Neural cell (in vitro differentiated cells): ENCODE data around the gene FADS1. TPM values are rescaled to one million over a fixed set of nuclear protein-coding genes. Genes with fewer than 3 reads are reported as not detected.

Experiments used
- H2AFZ ChIP-seq: fragments of 200-600, 300-800 bp; sonication (generic), shearing (Covaris generic); 2 replicates; pipeline ENCODE4 v1.6.0; 2014; ENCODE audit warnings: low read depth, mild to moderate bottlenecking, antibody characterized with exemption, low read length, moderate library complexity
- H3F3A ChIP-seq: fragments of 200-600 bp; shearing (Covaris generic); 2 replicates; pipeline ENCODE4 v1.6.1; 2016; ENCODE audit warnings: mild to moderate bottlenecking, moderate library complexity, mixed read lengths, antibody characterized with exemption, low read length; ENCODE audit not compliant: insufficient read depth, poor library complexity, severe bottlenecking
- H3K27ac ChIP-seq: fragments of 200-600, 300-800 bp; sonication (generic), shearing (Covaris generic); 2 replicates; pipeline ENCODE4 v1.5.1; 2014; ENCODE audit warnings: mild to moderate bottlenecking, low read length, moderate library complexity
- H3K27me3 ChIP-seq: fragments of 300-800, 200-600 bp; sonication (generic), shearing (Covaris generic); 2 replicates; pipeline ENCODE4 v1.6.0; 2014; ENCODE audit warnings: mild to moderate bottlenecking, low read depth, low read length, moderate library complexity; ENCODE audit not compliant: insufficient read depth
- H3K36me3 ChIP-seq: fragments of 300-800, 200-600 bp; sonication (generic), shearing (Covaris generic); 2 replicates; pipeline ENCODE4 v1.5.1; 2014; ENCODE audit warnings: mild to moderate bottlenecking, antibody characterized with exemption, low read length, moderate library complexity; ENCODE audit not compliant: insufficient read depth
- H3K4me2 ChIP-seq: fragments of 300-800, 200-600 bp; sonication (generic), shearing (Covaris generic); 2 replicates; pipeline ENCODE4 v1.6.0; 2014; ENCODE audit warnings: mild to moderate bottlenecking, low read length
- H3K4me3 ChIP-seq: fragments of 300-800, 200-600 bp; sonication (generic), shearing (Covaris generic); 2 replicates; pipeline ENCODE4 v1.5.1; 2014; ENCODE audit warnings: mild to moderate bottlenecking, low read length, moderate library complexity
- H3K79me2 ChIP-seq: fragments of 200-600 bp; shearing (Covaris generic); replicated peaks from 2 replicates; pipeline ENCODE4 v1.6.0; 2014; ENCODE audit warnings: mild to moderate bottlenecking, low read length, moderate library complexity; ENCODE audit not compliant: insufficient read depth
- H3K9ac ChIP-seq: fragments of 300-800, 200-600 bp; sonication (generic), shearing (Covaris generic); 2 replicates; pipeline ENCODE4 v1.6.1; 2016; ENCODE audit warnings: mild to moderate bottlenecking, low read length, mixed read lengths
- H3K9me2 ChIP-seq: fragments of 200-600 bp; shearing (Covaris generic); 2 replicates; pipeline ENCODE4 v1.6.1; 2016; ENCODE audit warnings: mild to moderate bottlenecking, low read length, mixed read lengths; ENCODE audit not compliant: insufficient read depth
- H3K9me3 ChIP-seq: fragments of 200-600, 300-800 bp; sonication (generic), shearing (Covaris generic); 2 replicates; pipeline ENCODE4 v1.6.1; 2016; ENCODE audit warnings: mild to moderate bottlenecking, mixed run types, low read length, moderate library complexity, mixed read lengths
- H4K20me1 ChIP-seq: fragments of 200-600 bp; shearing (Covaris generic); 2 replicates; pipeline ENCODE4 v1.6.1; 2016; ENCODE audit warnings: mild to moderate bottlenecking, mixed run types; ENCODE audit not compliant: insufficient read depth
- CTCF ChIP-seq: fragments of 450-650 bp; IDR thresholded peaks from 2 replicates; pipeline ENCODE4 v1.5.1; 2014; ENCODE audit warnings: antibody characterized with exemption, mild to moderate bottlenecking, moderate library complexity; ENCODE audit not compliant: poor library complexity, severe bottlenecking
- EP300 ChIP-seq: fragments of 450-650 bp; conservative IDR thresholded peaks from 2 replicates; pipeline ENCODE4 v1.6.1; 2014; ENCODE audit warnings: antibody characterized with exemption, mild to moderate bottlenecking, moderate library complexity; ENCODE audit not compliant: poor library complexity, severe bottlenecking
- EZH2 ChIP-seq: fragments of 200-600, 300-800 bp; shearing (Covaris generic), sonication (generic); IDR thresholded peaks from 2 replicates; pipeline ENCODE4 v1.6.1; 2014; ENCODE audit warnings: antibody characterized with exemption, low read length, borderline replicate concordance, mild to moderate bottlenecking; ENCODE audit not compliant: insufficient read depth, poor library complexity, severe bottlenecking
- MXI1 ChIP-seq: fragments of 450-650 bp; conservative IDR thresholded peaks from 2 replicates; pipeline ENCODE4 v1.6.1; 2014; ENCODE audit warnings: antibody characterized with exemption, mild to moderate bottlenecking; ENCODE audit not compliant: poor library complexity, severe bottlenecking
- POLR2AphosphoS5 ChIP-seq: IDR thresholded peaks from 2 replicates; pipeline ENCODE4 v1.6.1; 2012
- RAD21 ChIP-seq: fragments of 450-650 bp; conservative IDR thresholded peaks from 2 replicates; pipeline ENCODE4 v1.6.1; 2014; ENCODE audit warnings: antibody characterized with exemption, mild to moderate bottlenecking, moderate library complexity
- SMC3 ChIP-seq: fragments of 450-650 bp; conservative IDR thresholded peaks from 2 replicates; pipeline ENCODE4 v1.6.1; 2014; ENCODE audit warnings: antibody characterized with exemption, mild to moderate bottlenecking, moderate library complexity; ENCODE audit not compliant: poor library complexity
- TAF1 ChIP-seq: IDR thresholded peaks from 2 replicates; pipeline ENCODE4 v1.6.1; 2012; ENCODE audit warnings: low read depth
- polyA plus RNA-seq: library from polyadenylated mRNA; depleted of rRNA; stranded (reverse); fragments of >200 nt; gene quantifications from 2 replicates; pipeline ENCODE4 v1.2.3, GENCODE V29; 2014
- TF ChIP-seq, protein P1 (sequence below): IDR thresholded peaks from 2 replicates; pipeline ENCODE4 v1.6.1; 2012; ENCODE audit warnings: borderline replicate concordance

FADS1 gene
- polyA plus RNA-seq, 1 donor from 2014 or later = 102 TPM

DNA sequence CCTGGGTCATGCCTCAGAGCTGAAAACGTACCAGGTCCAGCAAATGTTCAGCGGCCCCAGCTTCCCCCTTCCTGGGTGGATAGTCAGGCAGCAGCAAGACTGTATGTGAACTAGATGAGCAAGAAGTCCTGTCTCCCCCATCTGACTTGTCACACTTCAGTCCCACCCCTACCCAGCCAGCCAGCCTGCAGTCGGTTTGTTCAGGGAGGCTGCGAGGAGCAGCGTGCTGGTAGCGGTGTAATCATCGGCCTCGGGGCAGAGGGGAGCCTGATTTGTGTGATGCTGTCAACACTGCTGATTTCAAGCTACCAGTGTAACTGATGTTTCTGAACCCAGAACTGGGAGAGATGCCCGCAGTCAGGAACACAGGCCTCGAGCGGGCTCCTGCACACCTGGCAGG is 34.0 kb downstream of the FADS1 start:
- Histone ChIP-seq H3F3A (no peaks in the 10 kb centered on the region), H2AFZ (no peak overlapping the region), H3K9ac (no peak overlapping the region), H3K27ac (no peak overlapping the region), H3K9me2 (no peaks in the 10 kb centered on the region), H3K36me3 (no peaks in the 10 kb centered on the region), H3K9me3 (no peaks in the 10 kb centered on the region), H3K27me3 (no peaks in the 10 kb centered on the region), H3K79me2 (no peaks in the 10 kb centered on the region), H3K4me2 (no peak overlapping the region), H4K20me1 (no peaks in the 10 kb centered on the region), H3K4me3 (no peak overlapping the region)
- TF ChIP-seq MXI1 = no peak
- no peak for TF ChIP-seq EZH2
- TF ChIP-seq POLR2AphosphoS5 = no peak
- TF ChIP-seq SMC3 = no peak
- TF ChIP-seq CTCF = no peak
- TF ChIP-seq TAF1 = no peak
- no peak for TF ChIP-seq EP300
- TF ChIP-seq RAD21 = no peak
- TF ChIP-seq, protein P1, sequence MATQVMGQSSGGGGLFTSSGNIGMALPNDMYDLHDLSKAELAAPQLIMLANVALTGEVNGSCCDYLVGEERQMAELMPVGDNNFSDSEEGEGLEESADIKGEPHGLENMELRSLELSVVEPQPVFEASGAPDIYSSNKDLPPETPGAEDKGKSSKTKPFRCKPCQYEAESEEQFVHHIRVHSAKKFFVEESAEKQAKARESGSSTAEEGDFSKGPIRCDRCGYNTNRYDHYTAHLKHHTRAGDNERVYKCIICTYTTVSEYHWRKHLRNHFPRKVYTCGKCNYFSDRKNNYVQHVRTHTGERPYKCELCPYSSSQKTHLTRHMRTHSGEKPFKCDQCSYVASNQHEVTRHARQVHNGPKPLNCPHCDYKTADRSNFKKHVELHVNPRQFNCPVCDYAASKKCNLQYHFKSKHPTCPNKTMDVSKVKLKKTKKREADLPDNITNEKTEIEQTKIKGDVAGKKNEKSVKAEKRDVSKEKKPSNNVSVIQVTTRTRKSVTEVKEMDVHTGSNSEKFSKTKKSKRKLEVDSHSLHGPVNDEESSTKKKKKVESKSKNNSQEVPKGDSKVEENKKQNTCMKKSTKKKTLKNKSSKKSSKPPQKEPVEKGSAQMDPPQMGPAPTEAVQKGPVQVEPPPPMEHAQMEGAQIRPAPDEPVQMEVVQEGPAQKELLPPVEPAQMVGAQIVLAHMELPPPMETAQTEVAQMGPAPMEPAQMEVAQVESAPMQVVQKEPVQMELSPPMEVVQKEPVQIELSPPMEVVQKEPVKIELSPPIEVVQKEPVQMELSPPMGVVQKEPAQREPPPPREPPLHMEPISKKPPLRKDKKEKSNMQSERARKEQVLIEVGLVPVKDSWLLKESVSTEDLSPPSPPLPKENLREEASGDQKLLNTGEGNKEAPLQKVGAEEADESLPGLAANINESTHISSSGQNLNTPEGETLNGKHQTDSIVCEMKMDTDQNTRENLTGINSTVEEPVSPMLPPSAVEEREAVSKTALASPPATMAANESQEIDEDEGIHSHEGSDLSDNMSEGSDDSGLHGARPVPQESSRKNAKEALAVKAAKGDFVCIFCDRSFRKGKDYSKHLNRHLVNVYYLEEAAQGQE = no peak

DNA sequence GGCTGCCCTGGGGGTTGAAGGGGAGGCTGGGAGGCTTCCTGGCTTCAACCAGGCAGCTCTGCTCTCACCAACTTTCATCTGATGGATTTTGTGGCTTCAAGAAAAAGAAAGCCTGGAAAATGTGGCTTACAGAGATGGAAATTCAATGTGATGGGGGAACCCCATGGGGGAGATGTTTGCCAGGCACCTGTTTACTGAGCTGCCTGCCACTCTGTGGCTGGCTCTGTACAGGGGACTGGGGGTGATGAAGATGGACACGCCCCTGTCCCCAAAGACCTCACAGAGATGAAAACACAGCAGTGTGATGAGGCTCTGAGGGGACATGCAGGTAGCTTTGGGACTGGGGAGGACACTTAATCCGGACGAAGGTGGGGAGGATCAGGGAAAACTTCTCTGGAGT is 34.5 kb downstream of the FADS1 start:
- Histone ChIP-seq H3K9me2 (no peaks in the 10 kb centered on the region), H3K79me2 (no peaks in the 10 kb centered on the region), H3K27me3 (no peaks in the 10 kb centered on the region), H3K4me2 (no peak overlapping the region), H3K4me3 (no peak overlapping the region), H3K27ac (no peak overlapping the region), H4K20me1 (no peaks in the 10 kb centered on the region), H3K9me3 (no peaks in the 10 kb centered on the region), H2AFZ (no peak overlapping the region), H3K9ac (no peak overlapping the region), H3F3A (no peaks in the 10 kb centered on the region), H3K36me3 (no peaks in the 10 kb centered on the region)
- TF ChIP-seq EP300 (no peak), RAD21 (no peak), CTCF (no peak), MXI1 (no peak), SMC3 (no peak), EZH2 (no peak)
